ENCODE results near the gene SEMA5B. TPM values are rescaled to one million over a fixed set of nuclear protein-coding genes. Genes with fewer than 3 reads are reported as not detected.

Gene SEMA5B
- total and polyA plus RNA-seq, 9 of the 15 experiments (the other 6 are each of a cell fraction or from before 2014, with no cell fraction given) = not detected

- ATAC-seq = no peak
- ChIA-PET CTCF (ENCODE audit: low intra/inter-chr PET ratio) (no interaction called here), POLR2A (interaction anchor here (0.8 kb wide), 1 partner anchor 14 kb away, joined by 3 read pairs; no protein-coding TSS in a partner anchor)
- Histone ChIP-seq H3K4me2 (ENCODE audit: insufficient read depth, low read length) (peak overlapping the region; percentile 22; the same call in 1 of the 2 replicates), H3K27me3 (ENCODE audit: control insufficient read depth in 2 of 2, insufficient read depth in 2 of 2, low read length in 2 of 2) (peaks cover 9 to 29% of the 10 kb centered on the region in 2 experiments; a peak in 4 of 5 replicates), H3K9me1 (ENCODE audit: control insufficient read depth, insufficient read depth, low read length) (no peaks in the 10 kb centered on the region), H3K79me2 (ENCODE audit: control insufficient read depth, insufficient read depth, low read length) (no peaks in the 10 kb centered on the region), H2AFZ (ENCODE audit: low read depth, low read length) (peak overlapping the region; percentile 36; the same call in 1 of the 2 replicates), H3K36me3 (ENCODE audit: control insufficient read depth, insufficient read depth, low read length) (no peaks in the 10 kb centered on the region), H3K4me1 (replicated peaks in 1 of 2; ENCODE audit: control insufficient read depth in 2 of 2, insufficient read depth in 2 of 2, low read length in 2 of 2) (no peaks in the 10 kb centered on the region), H3K27ac (ENCODE audit: extremely low read depth, low read depth, low read length) (no peak overlapping the region), H3K9ac (ENCODE audit: insufficient read depth in 1 of 2, low read depth in 2 of 2, low read length in 2 of 2) (no peak overlapping the region), H3K4me3 (no peak overlapping the region), H4K20me1 (replicated peaks; ENCODE audit: control insufficient read depth, insufficient read depth, low read length) (no peaks in the 10 kb centered on the region), H3K9me3 (replicated peaks; ENCODE audit: control insufficient read depth, insufficient read depth, low read depth, low read length) (no peaks in the 10 kb centered on the region)
- in situ Hi-C loops (cut with MboI) (no loop called here), intact Hi-C loops (cut with micrococcal nuclease) (no loop called here)
- 7% methylated on average over 21 of the region's 21 CpGs for WGBS (ENCODE audit: insufficient coverage, low coverage, missing lambda C conversion rate)
- no peak for FAIRE-seq
- TF ChIP-seq ZNF436 (CRISPR knock-in tag; IDR thresholded peaks at IDR 0.05) (no peak), COPS2 (conservative IDR thresholded peaks at IDR 0.05) (no peak), CCNT2 (IDR thresholded peaks at IDR 0.05; ENCODE audit: borderline replicate concordance, extremely low read depth, insufficient read length, low read depth, low read length) (no peak), TCFL5 (CRISPR knock-in tag; conservative IDR thresholded peaks at IDR 0.05) (no peak), ZBTB5 (IDR thresholded peaks at IDR 0.05) (no peak), ATF7 (IDR thresholded peaks at IDR 0.05) (no peak), KHSRP (IDR thresholded peaks at IDR 0.05) (no peak), MAFK (IDR thresholded peaks at IDR 0.05; ENCODE audit: low read length) (no peak), SNIP1 (IDR thresholded peaks at IDR 0.05; ENCODE audit: low read depth) (no peak), SIN3B (IDR thresholded peaks at IDR 0.05; ENCODE audit: low read depth) (no peak), ZNF57 (CRISPR knock-in tag; IDR thresholded peaks at IDR 0.05) (no peak)
- BruUV-seq (replicated peaks) = no TSS peak
- DNase-seq (ENCODE audit: extremely low read depth in 1 of 4, low spot score in 3 of 4) = no peak
These were observed 135.2 kb downstream of the SEMA5B start for GRCh38 chr3:122892118-122892960.

Data from K562 (cell line).